Transverse colon (tissue), 4 donors: Measurements from ENCODE around the gene CAVIN1.

ENCODE experiments used
- EP300 ChIP-seq: sonication (generic); formaldehyde crosslinking; IDR thresholded peaks from one replicate; pipeline ENCODE4 v1.6.1; 2017; ENCODE audit warnings: antibody characterized with exemption, low read depth
- POLR2A ChIP-seq: fragments of 450-650 bp; IDR thresholded peaks from one replicate; pipeline ENCODE4 v1.6.1; 2016; ENCODE audit warnings: antibody characterized with exemption, mild to moderate bottlenecking, moderate library complexity
- POLR2AphosphoS5 ChIP-seq, 3 donors: sonication (generic); formaldehyde crosslinking; IDR thresholded peaks; one replicate each; pipeline ENCODE4 v1.6.1; 2016; ENCODE audit warnings: antibody characterized with exemption in 3 of 3
- TF ChIP-seq, protein P1 (sequence below), 5 experiments: fragments of 200-600 bp in 3 of 5; fragments of 450-650 bp in 2 of 5; sonication (generic) in 3 of 5; IDR thresholded peaks; 1 replicate in 2 of 5; 2 replicates in 3 of 5; pipeline ENCODE4 v1.5.1; 2016 to 2017; ENCODE audit warnings: antibody characterized with exemption in 5 of 5, inconsistent platforms in 3 of 5, mild to moderate bottlenecking in 2 of 5, moderate library complexity in 1 of 5

DNA sequence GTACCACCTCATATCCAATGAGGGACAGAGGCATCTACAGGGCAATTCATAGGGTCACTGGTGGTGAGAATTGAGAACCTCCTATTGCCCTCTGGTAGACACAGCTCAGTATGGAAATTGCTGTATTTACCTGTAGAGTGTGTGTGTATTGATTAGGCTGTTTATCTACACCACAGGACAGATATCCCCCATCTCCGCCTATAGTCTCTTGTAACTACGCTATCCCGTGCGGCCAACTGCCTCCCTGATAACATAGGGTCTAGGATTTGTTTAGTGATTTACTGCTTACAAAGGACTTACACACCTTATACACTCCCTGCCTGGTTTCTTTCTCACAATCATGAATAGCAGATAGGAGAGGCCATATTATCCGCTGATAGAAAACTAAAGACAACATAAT lies 33.2 kb downstream of the CAVIN1 start:
- TF ChIP-seq, protein P1, sequence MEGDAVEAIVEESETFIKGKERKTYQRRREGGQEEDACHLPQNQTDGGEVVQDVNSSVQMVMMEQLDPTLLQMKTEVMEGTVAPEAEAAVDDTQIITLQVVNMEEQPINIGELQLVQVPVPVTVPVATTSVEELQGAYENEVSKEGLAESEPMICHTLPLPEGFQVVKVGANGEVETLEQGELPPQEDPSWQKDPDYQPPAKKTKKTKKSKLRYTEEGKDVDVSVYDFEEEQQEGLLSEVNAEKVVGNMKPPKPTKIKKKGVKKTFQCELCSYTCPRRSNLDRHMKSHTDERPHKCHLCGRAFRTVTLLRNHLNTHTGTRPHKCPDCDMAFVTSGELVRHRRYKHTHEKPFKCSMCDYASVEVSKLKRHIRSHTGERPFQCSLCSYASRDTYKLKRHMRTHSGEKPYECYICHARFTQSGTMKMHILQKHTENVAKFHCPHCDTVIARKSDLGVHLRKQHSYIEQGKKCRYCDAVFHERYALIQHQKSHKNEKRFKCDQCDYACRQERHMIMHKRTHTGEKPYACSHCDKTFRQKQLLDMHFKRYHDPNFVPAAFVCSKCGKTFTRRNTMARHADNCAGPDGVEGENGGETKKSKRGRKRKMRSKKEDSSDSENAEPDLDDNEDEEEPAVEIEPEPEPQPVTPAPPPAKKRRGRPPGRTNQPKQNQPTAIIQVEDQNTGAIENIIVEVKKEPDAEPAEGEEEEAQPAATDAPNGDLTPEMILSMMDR (IDR thresholded peaks at IDR 0.05): no peak
- TF ChIP-seq POLR2A: no peak
- TF ChIP-seq EP300: no peak
- no peak for TF ChIP-seq POLR2AphosphoS5 (IDR thresholded peaks at IDR 0.05)
